Measurements from ENCODE around the gene GNAQ. TPM values are rescaled to one million over a fixed set of nuclear protein-coding genes. Genes with fewer than 3 reads are reported as not detected.
"Not testable (repeated sequence)": the region's sequence is repeated elsewhere in the genome, so short reads cannot be mapped to it uniquely, and the experiment has no call there.

GNAQ gene
- total RNA-seq, 1 donor from 2014 or later = 17.8 TPM

- DNase-seq = no peak
Observed at GRCh38 chr9:77731008-77731698, 300.5 kb downstream of the GNAQ start.

GRCh38 chr9:77729177-77729576 is 302.4 kb downstream of the GNAQ start:
- no peak for DNase-seq

GRCh38 chr9:77726814-77727213 is 304.8 kb downstream of the GNAQ start:
- DNase-seq = no peak

- no peak for DNase-seq
Observed at GRCh38 chr9:77726289-77726688, 305.3 kb downstream of the GNAQ start.

GRCh38 chr9:77725820-77726219 is 305.8 kb downstream of the GNAQ start:
- DNase-seq = no peak

- no peak for DNase-seq
Observed at GRCh38 chr9:77725046-77725694, 306.4 kb downstream of the GNAQ start.

- not testable (repeated sequence) for DNase-seq
Observed at GRCh38 chr9:77721156-77721555, 310.5 kb downstream of the GNAQ start.

GRCh38 chr9:77719321-77719720 is 312.3 kb downstream of the GNAQ start:
- DNase-seq = no peak

- not testable (repeated sequence) for DNase-seq
Observed at GRCh38 chr9:77718298-77718640, 313.3 kb downstream of the GNAQ start.

GRCh38 chr9:77717608-77718297 is 313.9 kb downstream of the GNAQ start:
- not testable (repeated sequence) for DNase-seq

- no peak for DNase-seq
Observed at GRCh38 chr9:77714077-77714549, 317.5 kb downstream of the GNAQ start.

GRCh38 chr9:77712533-77713130 is 319.0 kb downstream of the GNAQ start:
- DNase-seq = no peak

GRCh38 chr9:77710965-77711648 is 320.5 kb downstream of the GNAQ start:
- no peak for DNase-seq

- DNase-seq = no peak
Observed at GRCh38 chr9:77710316-77710715, 321.3 kb downstream of the GNAQ start.

- DNase-seq = no peak
Observed at GRCh38 chr9:77708064-77708815, 323.4 kb downstream of the GNAQ start.

GRCh38 chr9:77707383-77708063 is 324.1 kb downstream of the GNAQ start:
- DNase-seq = peak; percentile 85

GRCh38 chr9:77705636-77706035 is 326.0 kb downstream of the GNAQ start:
- no peak for DNase-seq

GRCh38 chr9:77702521-77703390 is 328.9 kb downstream of the GNAQ start:
- not testable (repeated sequence) for DNase-seq

GRCh38 chr9:77697238-77697984 is 334.2 kb downstream of the GNAQ start:
- no peak for DNase-seq
